ENCODE measurements around the gene CYFIP2. TPM values are rescaled to one million over a fixed set of nuclear protein-coding genes. Genes with fewer than 3 reads are reported as not detected.

CYFIP2 gene
- polyA plus RNA-seq, 1 donor (not counting 4 experiments of a cell fraction or from before 2014, with no cell fraction given) = 0.62 TPM

- Histone ChIP-seq H3K9ac (ENCODE audit: control insufficient read depth, extremely low read depth, insufficient read depth, low read length) (no peak overlapping the region), H3K4me3 (ENCODE audit: control insufficient read depth in 2 of 3, extremely low read depth in 1 of 3, insufficient read depth in 2 of 3, low read depth in 1 of 3, low read length in 3 of 3) (no peak overlapping the region), H3K27ac (ENCODE audit: control insufficient read depth, insufficient read depth, low read length) (no peak overlapping the region), H3K79me2 (ENCODE audit: control insufficient read depth, insufficient read depth, low read length) (no peaks in the 10 kb centered on the region), H3K36me3 (ENCODE audit: control insufficient read depth in 2 of 2, extremely low read depth in 1 of 2, insufficient read depth in 2 of 2, low read length in 2 of 2) (no peaks in the 10 kb centered on the region), H4K20me1 (ENCODE audit: control insufficient read depth, extremely low read depth, insufficient read depth, low read length) (no peaks in the 10 kb centered on the region), H3K9me3 (ENCODE audit: control insufficient read depth, low read depth, low read length) (no peaks in the 10 kb centered on the region), H3K4me2 (ENCODE audit: control insufficient read depth, extremely low read depth, insufficient read depth, low read depth, low read length) (no peak overlapping the region), H3K9me1 (ENCODE audit: control insufficient read depth, extremely low read depth, insufficient read depth, low read length) (no peaks in the 10 kb centered on the region), H3K27me3 (ENCODE audit: control insufficient read depth, extremely low read depth, insufficient read depth, low read length) (no peaks in the 10 kb centered on the region), H2AFZ (ENCODE audit: control insufficient read depth, low read length) (no peak overlapping the region), H3K4me1 (ENCODE audit: control insufficient read depth, extremely low read depth, insufficient read depth, low read length) (no peaks in the 10 kb centered on the region)
- DNase-seq (ENCODE audit: low read depth, low spot score) (no peak), FAIRE-seq (no peak)
- TF ChIP-seq EZH2 (IDR thresholded peaks at IDR 0.05; ENCODE audit: low read length) (no peak), CTCF (optimal IDR thresholded peaks at IDR 0.05 in 1 of 3, IDR thresholded peaks at IDR 0.05 in 1 of 3, conservative IDR thresholded peaks at IDR 0.05 in 1 of 3; ENCODE audit: extremely low read depth in 1 of 3, insufficient read depth in 2 of 3, low read length in 3 of 3) (peak in 2 of 3 experiments; percentile 37 to 44)
- dilution Hi-C loops (cut with MboI; ENCODE audit: extremely low pct_ligation_motif_present, low sequenced_read_pairs) = no loop called here
Observed at GRCh38 chr5:157303667-157304327, 37.9 kb downstream of the CYFIP2 start.

GRCh38 chr5:157306081-157306480, 40.2 kb downstream of the CYFIP2 start:
- Histone ChIP-seq H3K36me3 (ENCODE audit: control insufficient read depth in 2 of 2, extremely low read depth in 1 of 2, insufficient read depth in 2 of 2, low read length in 2 of 2) (no peaks in the 10 kb centered on the region), H3K9me3 (ENCODE audit: control insufficient read depth, low read depth, low read length) (no peaks in the 10 kb centered on the region), H3K9ac (ENCODE audit: control insufficient read depth, extremely low read depth, insufficient read depth, low read length) (no peak overlapping the region), H3K4me3 (ENCODE audit: control insufficient read depth in 2 of 3, extremely low read depth in 1 of 3, insufficient read depth in 2 of 3, low read depth in 1 of 3, low read length in 3 of 3) (no peak overlapping the region), H3K9me1 (ENCODE audit: control insufficient read depth, extremely low read depth, insufficient read depth, low read length) (no peaks in the 10 kb centered on the region), H3K4me1 (ENCODE audit: control insufficient read depth, extremely low read depth, insufficient read depth, low read length) (no peaks in the 10 kb centered on the region), H3K27me3 (ENCODE audit: control insufficient read depth, extremely low read depth, insufficient read depth, low read length) (no peaks in the 10 kb centered on the region), H3K27ac (ENCODE audit: control insufficient read depth, insufficient read depth, low read length) (no peak overlapping the region), H2AFZ (ENCODE audit: control insufficient read depth, low read length) (no peak overlapping the region), H3K4me2 (ENCODE audit: control insufficient read depth, extremely low read depth, insufficient read depth, low read depth, low read length) (no peak overlapping the region), H3K79me2 (ENCODE audit: control insufficient read depth, insufficient read depth, low read length) (no peaks in the 10 kb centered on the region), H4K20me1 (ENCODE audit: control insufficient read depth, extremely low read depth, insufficient read depth, low read length) (no peaks in the 10 kb centered on the region)
- dilution Hi-C loops (cut with MboI; ENCODE audit: extremely low pct_ligation_motif_present, low sequenced_read_pairs) = no loop called here
- TF ChIP-seq EZH2 (IDR thresholded peaks at IDR 0.05; ENCODE audit: low read length) (no peak), CTCF (optimal IDR thresholded peaks at IDR 0.05 in 1 of 3, IDR thresholded peaks at IDR 0.05 in 1 of 3, conservative IDR thresholded peaks at IDR 0.05 in 1 of 3; ENCODE audit: extremely low read depth in 1 of 3, insufficient read depth in 2 of 3, low read length in 3 of 3) (no peak)
- DNase-seq (ENCODE audit: low read depth, low spot score) (no peak), FAIRE-seq (no peak)
